HepG2 (cell line): ENCODE results near the gene IPP. TPM values are rescaled to one million over a fixed set of nuclear protein-coding genes. Genes with fewer than 3 reads are reported as not detected.
"Not testable (repeated sequence)": the region's sequence is repeated elsewhere in the genome, so short reads cannot be mapped to it uniquely, and the experiment has no call there.

ENCODE experiments used
- ATAC-seq: fragments of 200-7000 bp; cut with Tn5 transposase; 3 replicates; pipeline ENCODE4 v1.9.1; 2020; ENCODE audit warnings: mild to moderate bottlenecking, moderate library complexity
- BruUV-seq: library from RNA; stranded (reverse); fragments of 400-500 nt; replicated peaks from 2 replicates; lab custom pipeline; 2021; lab: Mats Ljungman, UMichigan
- CTCF ChIA-PET: fragments of 300-600 bp; formaldehyde crosslinking; extraction: SDS; loops from one replicate; lab custom pipeline; 2021; ENCODE audit warnings: low total read pairs, inconsistent platforms, low intra/inter-chr PET ratio; lab: Yijun Ruan, JAX
- POLR2A ChIA-PET: fragments of 350-600 bp; sonication (Branson Sonifier 250); formaldehyde crosslinking; loops from one replicate; lab custom pipeline; 2020; ENCODE audit warnings: antibody characterized with exemption, inconsistent platforms; lab: Yijun Ruan, JAX
- DNase-seq: peaks from one replicate; pipeline ENCODE4 v3.0.0-alpha.2; 2015; ENCODE audit warnings: low spot score
- FAIRE-seq: peaks from 3 replicates; lab custom pipeline; 2011; peaks lifted over from hg19 to GRCh38; lab: Jason Lieb, UNC
- H2AFZ ChIP-seq: one replicate; pipeline ENCODE4 v1.6.1; 2011; ENCODE audit warnings: low read length, inconsistent platforms
- H3K27ac ChIP-seq: fragments of 300-600 bp; 3 replicates; pipeline ENCODE4 v1.8.0; 2011; ENCODE audit warnings: mixed run types, mild to moderate bottlenecking, mixed read lengths, low read length, inconsistent platforms; ENCODE audit not compliant: insufficient read depth; ENCODE audit errors: extremely low read length
- H3K27me3 ChIP-seq, 2 experiments: fragments of 200-600 bp in 1 of 2; 2 replicates in 1 of 2; 3 replicates in 1 of 2; pipeline versions ENCODE4 v1.6.0 to v1.8.0; 2011; ENCODE audit warnings: low read length in 2 of 2, mild to moderate bottlenecking in 2 of 2, moderate library complexity in 2 of 2, inconsistent platforms in 1 of 2; ENCODE audit not compliant: insufficient read depth in 2 of 2, control insufficient read depth in 1 of 2
- H3K36me3 ChIP-seq, 2 experiments: fragments of 200-600 bp in 1 of 2; replicated peaks in 1 of 2; 2 replicates in 1 of 2; 3 replicates in 1 of 2; pipeline versions ENCODE4 v1.5.1 to v1.8.0; 2011; ENCODE audit warnings: low read length in 2 of 2, inconsistent platforms in 1 of 2; ENCODE audit not compliant: insufficient read depth in 2 of 2, control insufficient read depth in 1 of 2
- H3K4me1 ChIP-seq: 2 replicates; pipeline ENCODE4 v1.5.1; 2012; ENCODE audit warnings: low read length, inconsistent platforms; ENCODE audit not compliant: insufficient read depth
- H3K4me2 ChIP-seq: 2 replicates; pipeline ENCODE4 v1.6.0; 2011; ENCODE audit warnings: low read depth, low read length, inconsistent platforms
- H3K4me3 ChIP-seq, 3 experiments: fragments of 200-600 bp in 1 of 3; sonication (generic), shearing (Covaris generic) in 1 of 3; replicated peaks in 1 of 3; 2 replicates each; pipeline ENCODE4 v1.5.1; 2011 to 2016; ENCODE audit warnings: low read length in 3 of 3, inconsistent platforms in 2 of 3, low read depth in 2 of 3, mild to moderate bottlenecking in 2 of 3, control low read depth in 1 of 3, mixed read lengths in 1 of 3; ENCODE audit not compliant: insufficient read depth in 1 of 3
- H3K79me2 ChIP-seq: one replicate; pipeline ENCODE4 v1.6.1; 2011; ENCODE audit warnings: low read length, inconsistent platforms; ENCODE audit not compliant: insufficient read depth
- H3K9ac ChIP-seq: 2 replicates; pipeline ENCODE4 v1.6.0; 2011; ENCODE audit warnings: mild to moderate bottlenecking, low read depth, low read length, inconsistent platforms; ENCODE audit not compliant: insufficient read depth
- H3K9me3 ChIP-seq: 2 replicates; pipeline ENCODE4 v1.5.1; 2012; ENCODE audit warnings: mild to moderate bottlenecking, low read length
- H4K20me1 ChIP-seq: 2 replicates; pipeline ENCODE4 v1.6.0; 2011; ENCODE audit warnings: inconsistent platforms, mild to moderate bottlenecking, low read length, moderate library complexity; ENCODE audit not compliant: insufficient read depth
- ZNF253 ChIP-seq: sonication (generic); formaldehyde crosslinking; IDR thresholded peaks from 2 replicates; pipeline ENCODE4 v1.8.0; 2022; ENCODE audit warnings: mild to moderate bottlenecking, missing genetic modification reagents, borderline replicate concordance
- WGBS: methylation state at CpG from one replicate; pipeline ENCODE4 v1.1.6; 2017; ENCODE audit warnings: low lambda C conversion rate; 5-methylcytosine and 5-hydroxymethylcytosine counted together
- in situ Hi-C: cut with HindIII; loops from 2 replicates; pipeline ENCODE4 v1.10.0; 2017; ENCODE audit warnings: low pct_unique_long_range_greater_than_20kb; ENCODE audit not compliant: extremely low pct_ligation_motif_present
- intact Hi-C: fragments of 100-400 bp; cut with micrococcal nuclease; formaldehyde crosslinking; loops from one replicate; pipeline ENCODE4 v1.10.0; 2022; ENCODE audit not compliant: unreplicated experiment
- polyA plus RNA-seq, 8 experiments: library from polyadenylated mRNA; depleted of rRNA in 3 of 8; stranded (reverse) in 7 of 8; unstranded in 1 of 8; fragments of >200 nt; fragmentation: Illumina TruSeq in 4 of 8; extraction: Trizol in 4 of 8; gene quantifications; 2 replicates each; pipeline versions ENCODE4 v1.2.1 to v1.2.3, GENCODE V29; 2011 to 2016; ENCODE audit warnings: low read depth in 4 of 8, missing spikeins in 1 of 8, mixed read lengths in 1 of 8; ENCODE audit not compliant: insufficient read depth in 1 of 8
- total RNA-seq, 5 experiments: library from RNA; depleted of rRNA; stranded (reverse); fragments of >200 nt; fragmentation: Illumina TruSeq; extraction: Trizol; gene quantifications; 2 replicates each; pipeline ENCODE4 v1.2.3, GENCODE V29; 2016; ENCODE audit warnings: low read depth in 1 of 5
- TF ChIP-seq, protein P1 (sequence below): sonication (generic); formaldehyde crosslinking; IDR thresholded peaks from 2 replicates; pipeline ENCODE4 v1.4.0; 2020; ENCODE audit warnings: missing genetic modification reagents

IPP gene
- total and polyA plus RNA-seq, 2 of the 13 experiments (the other 11 are each of a cell fraction or from before 2014, with no cell fraction given), result 3.0 to 9.7 TPM

DNA sequence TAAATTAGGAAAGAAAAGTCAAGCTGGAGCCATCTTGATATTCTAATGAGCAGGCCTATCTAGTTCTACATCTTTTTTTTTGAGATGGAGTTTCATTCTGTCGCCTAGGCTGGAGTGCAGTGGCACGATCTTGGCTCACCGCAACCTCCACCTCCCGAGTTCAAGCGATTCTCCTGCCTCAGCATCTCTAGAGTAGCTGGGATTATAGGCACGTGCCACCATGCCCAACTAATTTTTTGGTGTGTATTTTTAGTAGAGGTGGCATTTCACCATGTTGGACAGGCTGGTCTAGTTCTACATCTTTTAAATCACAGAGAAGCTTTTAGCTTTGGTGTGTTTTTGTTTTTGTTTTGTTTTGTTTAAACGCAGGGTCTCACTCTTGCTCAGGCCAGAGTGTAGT, 55.6 kb downstream of the IPP start:
- peaks cover 0 to 25% of the 10 kb centered on the region in 2 experiments; a peak in 4 of 5 replicates for H3K36me3 ChIP-seq
- no peak overlapping the region for H2AFZ ChIP-seq
- CTCF ChIA-PET, result no interaction called here
- no peak for TF ChIP-seq ZNF253 (CRISPR knock-in tag)
- DNase-seq, result no peak
- in situ Hi-C loops, result no loop called here
- no peak for ATAC-seq
- H3K4me1 ChIP-seq, result peaks cover 7% of the 10 kb centered on the region
- H3K27me3 ChIP-seq, result no peaks in the 10 kb centered on the region
- no peak overlapping the region for H3K4me3 ChIP-seq
- peaks cover 7% of the 10 kb centered on the region for H3K79me2 ChIP-seq
- H3K9ac ChIP-seq, result no peak overlapping the region
- no peaks in the 10 kb centered on the region for H4K20me1 ChIP-seq
- H3K4me2 ChIP-seq, result no peak overlapping the region
- no peak for FAIRE-seq
- intact Hi-C loops, result no loop called here
- 99% methylated on average over 7 of the region's 7 CpGs for WGBS
- POLR2A ChIA-PET, result interaction anchor here (1.4 kb wide), 1 partner anchor 9 kb away, joined by 4 read pairs; the partner anchor contains the start of gene GPBP1L1
- no peaks in the 10 kb centered on the region for H3K9me3 ChIP-seq
- no peak overlapping the region for H3K27ac ChIP-seq
- no TSS peak for BruUV-seq

DNA sequence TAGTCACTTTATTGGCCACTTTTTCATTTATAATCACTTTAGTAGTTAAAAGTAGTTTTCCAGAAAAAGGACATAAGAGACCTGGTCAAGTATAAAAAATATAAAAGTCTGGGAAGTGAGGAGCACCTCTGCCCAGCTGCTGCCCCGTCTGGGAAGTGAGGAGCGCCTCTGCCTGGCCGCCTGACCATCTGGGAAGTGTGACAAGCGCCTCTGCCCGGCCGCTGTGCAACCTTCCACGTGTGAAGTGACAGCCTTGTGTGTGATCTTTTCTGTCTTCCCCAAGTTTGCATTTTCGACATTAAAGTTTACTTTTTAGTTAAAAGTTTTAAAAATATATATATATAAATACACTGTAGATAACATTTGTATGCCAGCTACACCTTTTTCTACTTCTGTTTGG, 56.6 kb downstream of the IPP start:
- ATAC-seq, H3K9ac ChIP-seq, BruUV-seq, DNase-seq, POLR2A ChIA-PET, H4K20me1 ChIP-seq, H3K27ac ChIP-seq, intact Hi-C loops, H3K4me2 ChIP-seq, H3K4me3 ChIP-seq, in situ Hi-C loops, H2AFZ ChIP-seq, H3K9me3 ChIP-seq, H3K27me3 ChIP-seq, FAIRE-seq, CTCF ChIA-PET: not testable (repeated sequence)
- Histone ChIP-seq H3K4me1 (peaks cover 17% of the 10 kb centered on the region), H3K79me2 (peaks cover 17% of the 10 kb centered on the region), H3K36me3 (peaks cover 0 to 23% of the 10 kb centered on the region in 2 experiments; a peak in 4 of 5 replicates)
- WGBS, result 90% methylated on average over 8 of the region's 8 CpGs
- TF ChIP-seq, protein P1, sequence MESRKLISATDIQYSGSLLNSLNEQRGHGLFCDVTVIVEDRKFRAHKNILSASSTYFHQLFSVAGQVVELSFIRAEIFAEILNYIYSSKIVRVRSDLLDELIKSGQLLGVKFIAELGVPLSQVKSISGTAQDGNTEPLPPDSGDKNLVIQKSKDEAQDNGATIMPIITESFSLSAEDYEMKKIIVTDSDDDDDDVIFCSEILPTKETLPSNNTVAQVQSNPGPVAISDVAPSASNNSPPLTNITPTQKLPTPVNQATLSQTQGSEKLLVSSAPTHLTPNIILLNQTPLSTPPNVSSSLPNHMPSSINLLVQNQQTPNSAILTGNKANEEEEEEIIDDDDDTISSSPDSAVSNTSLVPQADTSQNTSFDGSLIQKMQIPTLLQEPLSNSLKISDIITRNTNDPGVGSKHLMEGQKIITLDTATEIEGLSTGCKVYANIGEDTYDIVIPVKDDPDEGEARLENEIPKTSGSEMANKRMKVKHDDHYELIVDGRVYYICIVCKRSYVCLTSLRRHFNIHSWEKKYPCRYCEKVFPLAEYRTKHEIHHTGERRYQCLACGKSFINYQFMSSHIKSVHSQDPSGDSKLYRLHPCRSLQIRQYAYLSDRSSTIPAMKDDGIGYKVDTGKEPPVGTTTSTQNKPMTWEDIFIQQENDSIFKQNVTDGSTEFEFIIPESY, result peak; percentile 46; the same call in 1 of the 2 replicates
